HG02610 (cell line): ENCODE results near the gene KCNA10.
A peak's percentile ranks its signal among the peaks of the same experiment; 100 is the strongest.
"Not testable (repeated sequence)": the region's sequence is repeated elsewhere in the genome, so short reads cannot be mapped to it uniquely, and the experiment has no call there.

Experiments used
- ATAC-seq: cut with Tn5 transposase; IDR thresholded peaks from one replicate; pipeline ENCODE4 v1.9.1; 2021; ENCODE audit warnings: mild to moderate bottlenecking, moderate library complexity; ENCODE audit not compliant: unreplicated experiment

The KCNA10 gene

DNA sequence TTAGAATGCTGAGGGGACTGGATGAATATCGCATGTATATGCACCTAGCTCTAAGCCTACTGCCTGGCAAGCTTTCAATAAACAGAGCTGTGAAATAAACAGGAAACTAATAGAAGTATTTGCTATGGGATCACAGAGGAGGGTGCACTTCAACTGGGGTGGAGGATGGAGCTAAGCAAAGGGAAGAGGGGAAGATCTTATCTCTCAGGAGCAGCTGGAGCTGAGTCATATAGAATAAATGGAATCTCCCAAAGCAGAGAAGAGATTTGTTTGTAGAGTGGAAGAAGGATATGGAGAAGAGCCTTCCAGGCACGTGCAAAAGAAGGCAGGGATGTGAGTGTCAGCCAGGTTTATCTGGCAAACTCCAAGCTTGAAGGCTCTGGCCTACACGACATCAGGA is 17.0 kb upstream of the KCNA10 start:
- no peak for ATAC-seq

DNA sequence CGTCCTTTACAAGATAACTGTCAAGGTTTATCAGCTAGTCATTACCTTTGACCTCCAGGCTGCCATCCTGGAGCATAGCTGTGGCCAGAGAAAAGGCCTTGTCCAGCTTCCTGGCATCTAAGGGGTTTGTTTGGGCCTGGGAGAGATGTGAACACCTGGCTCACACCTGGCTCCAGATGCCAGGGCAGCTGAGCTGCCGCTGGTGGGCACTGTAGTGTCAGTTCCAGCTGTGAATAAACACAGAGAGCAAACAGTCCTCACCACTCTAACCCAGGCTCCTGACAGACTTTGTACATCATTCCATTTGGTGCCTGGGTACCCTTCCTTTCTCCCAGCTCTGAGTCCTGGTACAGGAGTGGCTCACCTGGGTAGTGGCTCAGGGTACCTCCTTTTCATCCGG is 14.3 kb upstream of the KCNA10 start:
- no peak for ATAC-seq

- ATAC-seq: no peak
These were observed 10.0 kb upstream of the KCNA10 start for GRCh38 chr1:110529011-110529410.

DNA sequence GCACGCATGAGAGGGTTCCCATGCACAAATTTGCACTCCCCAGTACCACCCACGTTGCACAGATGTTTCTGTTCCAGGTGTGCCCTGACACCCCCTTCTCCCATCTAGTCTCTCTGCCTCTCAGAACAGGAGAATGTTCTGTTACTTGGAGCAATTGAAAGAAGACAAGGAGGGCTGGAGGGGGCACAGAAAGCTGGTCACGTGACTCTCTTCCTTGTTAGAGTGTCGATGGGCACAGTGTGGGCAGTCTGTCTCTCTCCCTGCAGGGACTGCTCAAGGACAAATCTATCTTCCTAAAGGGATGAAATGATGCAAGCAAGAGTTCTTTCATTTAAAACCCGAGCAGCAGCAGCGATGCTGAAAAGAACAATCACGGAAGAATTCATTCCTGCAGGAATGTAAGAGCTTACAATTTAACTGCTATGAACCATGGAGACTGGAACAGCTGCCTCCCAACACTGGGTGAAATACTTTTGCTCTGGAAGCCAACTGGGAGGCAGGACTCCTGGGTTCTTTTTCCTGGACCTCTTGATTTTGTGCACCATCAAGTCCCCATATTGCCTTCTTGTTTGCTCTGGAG is 7.3 kb upstream of the KCNA10 start:
- ATAC-seq: no peak

- no peak for ATAC-seq
These were observed 6.2 kb upstream of the KCNA10 start for GRCh38 chr1:110525249-110525595.

- no peak for ATAC-seq
These were observed 5.6 kb upstream of the KCNA10 start for GRCh38 chr1:110524311-110525248.

DNA sequence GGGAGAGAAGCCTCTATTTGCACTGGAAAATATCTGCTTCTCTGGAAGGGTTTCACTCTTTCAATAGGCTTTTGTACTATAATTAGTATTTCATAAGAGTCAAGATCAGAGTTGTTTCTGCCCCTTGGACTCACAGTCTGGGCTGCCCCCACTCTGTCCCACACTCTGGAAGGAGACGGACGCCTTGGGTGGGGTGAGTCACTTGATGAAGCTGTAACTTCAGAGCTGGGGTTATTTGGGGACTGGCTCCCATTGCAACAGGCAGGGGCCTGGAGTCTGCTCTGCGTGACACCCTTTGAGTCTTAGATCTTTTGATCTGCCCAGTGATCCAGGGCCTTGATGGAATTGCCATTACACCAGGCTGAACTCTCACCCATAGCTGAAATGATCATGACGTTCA is 4.0 kb upstream of the KCNA10 start:
- no peak for ATAC-seq

GRCh38 chr1:110522560-110522959 is 3.6 kb upstream of the KCNA10 start:
- ATAC-seq: no peak

- ATAC-seq: no peak
These were observed 1.9 kb upstream of the KCNA10 start for GRCh38 chr1:110520827-110521226.

DNA sequence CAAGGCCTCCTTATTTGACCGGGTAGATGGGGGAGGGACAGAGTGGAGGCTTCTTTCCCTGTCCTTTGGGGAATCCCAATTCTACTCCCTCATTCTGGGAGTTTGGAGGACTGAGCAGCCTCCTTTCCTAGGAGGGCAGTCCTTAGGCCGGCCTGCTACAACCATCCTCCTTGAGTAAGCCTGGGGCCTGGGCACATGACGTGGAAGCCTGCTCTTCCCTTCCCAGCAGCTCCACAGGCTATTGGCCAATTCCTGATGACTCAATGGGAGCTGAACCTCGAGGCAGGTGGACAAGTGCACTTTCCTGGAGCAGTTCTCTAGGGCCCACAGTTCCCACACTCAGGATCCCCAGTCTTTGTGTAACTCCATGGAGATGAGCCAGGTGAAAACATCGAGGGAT is 3.1 kb downstream of the KCNA10 start:
- no peak for ATAC-seq

GRCh38 chr1:110515041-110515440 is 3.9 kb downstream of the KCNA10 start:
- ATAC-seq: no peak

- ATAC-seq: no peak
These were observed 5.5 kb downstream of the KCNA10 start for GRCh38 chr1:110513511-110513910.

GRCh38 chr1:110511436-110511835 is 7.5 kb downstream of the KCNA10 start:
- no peak for ATAC-seq

DNA sequence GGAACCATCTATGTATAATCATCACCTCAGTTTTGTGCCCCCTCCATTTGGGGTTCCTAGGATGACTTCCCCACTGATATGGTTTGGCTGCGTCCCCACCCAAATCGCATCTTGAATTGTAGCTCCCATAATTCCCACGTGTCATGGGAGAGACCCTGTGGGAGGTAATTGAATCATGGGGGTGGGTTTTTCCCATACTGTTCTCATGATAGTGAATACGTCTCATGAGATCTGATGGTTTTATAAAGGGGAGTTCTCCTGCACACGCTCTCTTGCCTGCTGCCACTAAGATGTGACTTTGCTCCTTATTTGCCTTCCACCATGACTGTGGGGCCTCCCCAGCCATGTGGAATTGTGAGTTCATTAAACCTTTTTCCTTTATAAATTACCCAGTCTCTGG is 8.1 kb downstream of the KCNA10 start:
- ATAC-seq: not testable (repeated sequence)

- no peak for ATAC-seq
These were observed 9.3 kb downstream of the KCNA10 start for GRCh38 chr1:110509655-110510054.

- peak; percentile 76 for ATAC-seq
These were observed 10.7 kb downstream of the KCNA10 start for GRCh38 chr1:110508028-110508940.

GRCh38 chr1:110506541-110506940 is 12.4 kb downstream of the KCNA10 start:
- ATAC-seq: no peak

DNA sequence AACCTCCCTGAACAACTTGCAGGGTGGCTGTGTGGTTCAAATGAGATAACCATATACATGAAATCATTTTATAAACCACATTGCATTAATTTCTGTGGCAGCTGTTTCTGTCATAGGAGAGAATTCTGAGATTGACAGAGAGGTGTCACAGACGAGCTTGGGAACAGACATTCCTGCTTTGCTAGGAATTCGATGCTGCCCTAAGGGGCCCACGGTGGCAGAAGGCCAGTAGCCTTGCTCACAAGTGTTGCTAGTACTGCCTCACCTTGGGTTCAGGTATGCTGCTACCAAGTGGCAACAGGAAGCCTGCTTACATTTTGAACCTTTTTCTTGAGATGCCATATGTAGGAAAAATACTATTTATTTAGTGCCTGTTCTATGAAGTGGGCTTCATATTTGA is 13.4 kb downstream of the KCNA10 start:
- no peak for ATAC-seq

DNA sequence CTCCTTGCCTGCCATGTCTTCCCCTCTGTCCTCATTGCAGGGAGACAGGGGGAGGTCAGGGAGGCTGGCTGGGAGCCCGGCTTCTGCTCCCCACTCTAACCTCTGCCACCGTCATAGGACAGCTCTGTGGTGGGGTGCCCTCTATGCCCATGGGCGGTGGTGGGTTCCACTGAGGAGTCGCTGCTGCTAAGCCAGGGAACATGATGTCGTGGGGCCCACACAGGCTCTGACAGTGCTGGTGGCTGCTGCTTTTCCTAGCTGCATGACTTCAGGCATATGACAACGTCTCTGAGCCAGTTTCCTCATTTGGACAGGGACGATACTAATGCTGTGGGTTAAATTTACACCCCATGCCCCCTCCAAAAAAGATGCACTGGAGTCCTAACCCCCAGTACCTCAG is 14.7 kb downstream of the KCNA10 start:
- ATAC-seq: no peak

DNA sequence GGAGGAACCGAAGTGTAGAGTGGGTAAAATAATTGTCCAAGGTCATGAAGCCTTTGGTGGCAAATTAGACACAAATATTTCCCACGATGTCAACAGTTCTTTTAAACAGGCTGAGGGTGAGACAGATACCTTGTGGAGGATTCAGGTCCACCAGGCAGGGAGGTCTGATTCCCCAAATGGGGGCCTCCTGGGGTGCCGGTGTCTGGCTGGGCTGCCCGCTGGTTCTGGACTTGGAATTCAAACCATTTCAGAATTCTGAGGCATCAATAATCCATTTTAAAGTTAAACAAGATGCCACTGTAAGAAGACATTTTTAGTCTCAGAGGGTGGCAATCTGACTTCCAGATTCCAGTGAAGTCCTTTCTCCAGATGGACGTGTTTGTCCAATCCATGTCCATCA is 15.5 kb downstream of the KCNA10 start:
- no peak for ATAC-seq

- no peak for ATAC-seq
These were observed 16.4 kb downstream of the KCNA10 start for GRCh38 chr1:110502402-110503151.
